ENCODE data around the gene BTBD19. TPM values are rescaled to one million over a fixed set of nuclear protein-coding genes. Genes with fewer than 3 reads are reported as not detected.
"Not testable (repeated sequence)": the region's sequence is repeated elsewhere in the genome, so short reads cannot be mapped to it uniquely, and the experiment has no call there.

The BTBD19 gene
- total RNA-seq, 1 donor from 2014 or later: 5.9 TPM

GRCh38 chr1:44806704-44807363 lies 1.5 kb upstream of the BTBD19 start, which contains the start of gene DYNLT4:
TSS of gene DYNLT4 (minus strand) at chr1:44807351. CDS start at chr1:44806668, 683 bp downstream.
- H3K36me3 Mint-ChIP-seq (ENCODE audit: unreplicated experiment): peaks cover 5% of the 10 kb centered on the region
- H3K9me3 Mint-ChIP-seq (ENCODE audit: unreplicated experiment): peaks cover 11% of the 10 kb centered on the region
- H3K4me3 Mint-ChIP-seq (ENCODE audit: unreplicated experiment): peak within 1 kb of the TSS; percentile 71
- peaks cover 34% of the 10 kb centered on the region for H3K4me1 Mint-ChIP-seq (ENCODE audit: low read depth, unreplicated experiment)
- TF ChIP-seq CTCF (IDR thresholded peaks at IDR 0.05; ENCODE audit: partially characterized antibody, unreplicated experiment): no peak
- H3K27ac Mint-ChIP-seq (ENCODE audit: unreplicated experiment): peak within 1 kb of the TSS; percentile 87
- H3K27me3 Mint-ChIP-seq (ENCODE audit: unreplicated experiment): peaks cover 19% of the 10 kb centered on the region
- DNase-seq: no peak

- Mint-ChIP-seq H3K27me3 (ENCODE audit: unreplicated experiment) (peaks cover 18% of the 10 kb centered on the region), H3K36me3 (ENCODE audit: unreplicated experiment) (no peaks in the 10 kb centered on the region), H3K27ac (ENCODE audit: unreplicated experiment) (peak overlapping the region; percentile 87), H3K9me3 (ENCODE audit: unreplicated experiment) (peaks cover 5% of the 10 kb centered on the region), H3K4me1 (ENCODE audit: low read depth, unreplicated experiment) (peaks cover 31% of the 10 kb centered on the region), H3K4me3 (ENCODE audit: unreplicated experiment) (peak overlapping the region; percentile 63)
- no peak for TF ChIP-seq CTCF (IDR thresholded peaks at IDR 0.05; ENCODE audit: partially characterized antibody, unreplicated experiment)
- DNase-seq: peak; percentile 61
Measured at GRCh38 chr1:44807364-44808062, 810 bp upstream of the BTBD19 start.

DNA sequence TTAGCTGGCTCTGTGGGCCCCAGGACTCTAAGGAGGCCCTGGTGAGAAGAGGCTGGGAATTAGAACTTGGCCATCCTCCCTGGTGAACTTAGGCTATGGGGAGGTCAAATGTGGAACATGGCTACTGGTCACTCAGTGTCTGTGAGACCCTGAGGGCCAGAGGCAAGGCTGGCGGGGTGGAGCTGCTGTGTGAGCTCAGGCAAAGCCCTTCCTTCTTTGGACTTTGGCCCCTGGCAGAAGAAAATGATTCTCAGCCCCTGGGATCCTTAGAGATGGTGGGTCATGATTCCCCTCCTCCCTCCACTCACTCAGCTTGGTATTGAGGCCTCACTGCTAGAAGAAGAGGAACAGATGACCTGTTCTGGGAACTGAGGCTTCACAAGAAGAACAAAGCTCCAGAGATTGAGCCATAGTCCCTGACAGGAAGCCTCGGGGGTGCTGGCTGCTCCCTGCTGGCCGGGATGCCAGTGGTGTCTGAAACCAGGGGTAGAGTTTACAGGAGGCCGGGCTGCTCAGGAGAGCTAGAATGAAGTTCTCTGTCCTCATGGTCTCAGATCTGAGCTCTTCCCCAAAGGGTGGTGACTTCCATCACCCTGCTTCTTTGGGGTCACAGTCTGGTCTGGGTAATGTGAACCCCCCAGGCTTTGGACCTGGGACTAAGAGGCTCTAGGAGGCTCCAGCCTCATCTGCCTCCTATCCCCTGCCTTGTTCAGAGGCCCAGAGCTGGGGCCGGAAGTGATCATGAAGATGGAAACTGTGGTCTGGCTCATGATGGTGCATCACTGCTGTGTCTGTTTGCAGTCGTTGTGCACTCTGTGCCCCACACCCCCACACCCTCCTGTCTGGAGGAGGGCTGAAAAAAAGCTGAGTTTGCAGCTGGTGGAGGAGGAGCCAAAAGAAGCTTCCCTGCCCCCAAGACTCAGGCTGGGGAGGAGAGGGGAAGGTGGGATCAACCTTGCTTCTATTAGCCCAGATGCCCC lies 905 bp downstream of the BTBD19 start:
- DNase-seq: no peak
- TF ChIP-seq CTCF (IDR thresholded peaks at IDR 0.05; ENCODE audit: partially characterized antibody, unreplicated experiment): no peak
- Mint-ChIP-seq H3K4me3 (ENCODE audit: unreplicated experiment) (no peak overlapping the region), H3K4me1 (ENCODE audit: low read depth, unreplicated experiment) (peaks cover 25% of the 10 kb centered on the region), H3K9me3 (ENCODE audit: unreplicated experiment) (peaks cover 9% of the 10 kb centered on the region), H3K36me3 (ENCODE audit: unreplicated experiment) (no peaks in the 10 kb centered on the region), H3K27ac (ENCODE audit: unreplicated experiment) (peak overlapping the region; percentile 62), H3K27me3 (ENCODE audit: unreplicated experiment) (peaks cover 21% of the 10 kb centered on the region)

DNA sequence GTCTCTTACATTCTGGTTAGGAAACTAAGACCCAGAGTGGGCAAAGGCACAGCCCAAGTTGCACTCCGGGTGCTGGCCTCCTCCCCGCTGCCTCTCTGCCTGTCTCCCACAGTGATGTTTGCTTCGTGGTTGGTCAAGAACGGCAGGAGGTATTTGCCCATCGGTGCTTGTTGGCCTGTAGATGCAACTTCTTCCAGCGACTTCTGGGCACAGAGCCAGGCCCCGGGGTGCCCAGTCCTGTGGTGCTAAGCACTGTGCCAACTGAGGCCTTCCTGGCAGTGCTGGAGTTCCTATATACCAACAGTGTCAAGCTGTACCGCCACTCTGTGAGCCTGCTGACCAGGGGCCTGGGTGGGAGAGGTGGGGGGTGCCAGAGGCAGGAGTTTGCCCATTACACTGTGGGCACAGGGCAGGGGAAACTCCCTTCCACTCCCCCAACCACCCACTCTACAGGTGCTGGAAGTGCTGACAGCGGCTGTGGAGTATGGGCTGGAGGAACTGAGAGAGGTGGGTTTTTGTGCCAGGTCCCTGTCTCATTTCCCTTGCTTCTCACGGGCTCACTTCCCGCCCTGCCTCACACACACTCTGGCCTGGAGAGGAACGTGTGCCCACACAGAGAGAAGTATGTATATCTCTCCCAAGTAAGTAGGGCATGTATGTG lies 1.9 kb downstream of the BTBD19 start:
- Mint-ChIP-seq H3K27ac (ENCODE audit: unreplicated experiment) (no peak overlapping the region), H3K36me3 (ENCODE audit: unreplicated experiment) (peaks cover 4% of the 10 kb centered on the region), H3K4me1 (ENCODE audit: low read depth, unreplicated experiment) (peaks cover 26% of the 10 kb centered on the region), H3K4me3 (ENCODE audit: unreplicated experiment) (no peak overlapping the region), H3K27me3 (ENCODE audit: unreplicated experiment) (peaks cover 21% of the 10 kb centered on the region), H3K9me3 (ENCODE audit: unreplicated experiment) (peaks cover 12% of the 10 kb centered on the region)
- no peak for TF ChIP-seq CTCF (IDR thresholded peaks at IDR 0.05; ENCODE audit: partially characterized antibody, unreplicated experiment)
- peak; percentile 13 for DNase-seq

- H3K27ac Mint-ChIP-seq (ENCODE audit: unreplicated experiment); H3K4me3 Mint-ChIP-seq (ENCODE audit: unreplicated experiment); H3K36me3 Mint-ChIP-seq (ENCODE audit: unreplicated experiment); DNase-seq: not testable (repeated sequence)
- peaks cover 12% of the 10 kb centered on the region for H3K9me3 Mint-ChIP-seq (ENCODE audit: unreplicated experiment)
- H3K27me3 Mint-ChIP-seq (ENCODE audit: unreplicated experiment): peaks cover 21% of the 10 kb centered on the region
- peaks cover 26% of the 10 kb centered on the region for H3K4me1 Mint-ChIP-seq (ENCODE audit: low read depth, unreplicated experiment)
Measured at GRCh38 chr1:44810762-44811105, 2.4 kb downstream of the BTBD19 start.

Measured in glutamatergic neuron (in vitro differentiated cells).